Stimulated activated CD4-positive, alpha-beta T cell treated with anti-CD3 and anti-CD28 coated beads, Interleukin-1b, Interleukin-23, amount 100 ng/mL, for 1 hour (primary cell): Measurements from ENCODE around the gene BORCS5.
"Not testable (repeated sequence)": the region's sequence is repeated elsewhere in the genome, so short reads cannot be mapped to it uniquely, and the experiment has no call there.

Experiments used
- DNase-seq, 2 donors: peaks; one replicate each; pipeline ENCODE4 v3.0.0-alpha.2; 2020; ENCODE audit warnings: low read depth in 2 of 2

BORCS5 gene

DNA sequence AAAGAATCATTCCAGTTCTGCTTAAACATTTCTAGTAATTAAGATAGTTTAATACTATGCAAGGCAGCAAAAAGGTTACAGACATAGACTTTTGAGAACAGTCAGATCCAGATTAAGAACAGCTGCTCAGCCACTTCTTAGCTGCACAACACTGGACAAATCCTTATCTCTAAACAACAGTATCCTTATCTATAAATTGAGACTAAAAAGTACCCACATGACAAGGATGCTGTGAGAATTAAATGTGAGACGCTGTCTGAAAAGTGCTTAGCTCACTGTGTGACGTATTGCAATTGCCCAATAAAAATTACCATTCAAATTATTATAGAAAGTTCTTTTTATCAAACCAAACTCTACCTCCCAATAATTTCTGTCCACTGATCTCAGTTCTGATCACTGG lies 35.5 kb downstream of the BORCS5 start:
- DNase-seq, result no peak

DNA sequence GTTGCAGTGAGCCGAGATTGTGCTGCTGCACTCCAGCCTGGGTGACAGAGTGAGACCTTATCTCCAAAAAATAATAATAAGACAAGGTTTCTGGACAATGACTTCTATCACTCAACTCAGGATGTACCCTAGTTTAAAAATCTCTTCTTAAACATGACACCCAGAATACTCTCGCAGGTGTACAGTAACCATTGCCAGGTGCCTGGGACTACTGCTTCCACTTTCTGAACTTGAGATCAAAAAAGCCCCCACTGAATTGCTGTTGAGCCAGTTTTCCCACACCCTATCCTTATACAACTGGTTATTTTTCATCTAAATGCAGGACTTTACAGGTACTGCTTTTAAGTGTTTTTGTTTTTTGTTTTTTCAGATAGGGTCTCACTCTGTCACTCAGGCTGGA lies 36.3 kb downstream of the BORCS5 start:
- no peak for DNase-seq

DNA sequence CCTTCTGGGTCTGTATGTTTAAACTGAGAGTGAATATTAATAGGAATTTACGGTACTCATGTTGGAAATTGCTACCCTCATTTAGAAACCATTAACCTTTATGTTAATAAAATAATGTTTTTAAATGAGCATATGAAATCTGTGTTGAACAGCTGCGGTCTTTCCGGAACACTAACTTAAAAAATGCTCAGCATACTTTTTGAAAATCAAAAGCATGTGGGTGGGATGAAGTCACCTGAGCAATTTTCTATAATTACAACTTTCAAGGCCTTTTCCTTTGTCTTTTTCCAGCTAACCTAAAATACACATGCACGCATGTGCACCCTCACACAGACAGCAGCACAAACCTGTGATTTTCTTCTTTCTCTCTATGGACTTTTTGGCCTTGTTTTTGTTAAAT lies 39.8 kb downstream of the BORCS5 start:
- DNase-seq, result no peak

DNA sequence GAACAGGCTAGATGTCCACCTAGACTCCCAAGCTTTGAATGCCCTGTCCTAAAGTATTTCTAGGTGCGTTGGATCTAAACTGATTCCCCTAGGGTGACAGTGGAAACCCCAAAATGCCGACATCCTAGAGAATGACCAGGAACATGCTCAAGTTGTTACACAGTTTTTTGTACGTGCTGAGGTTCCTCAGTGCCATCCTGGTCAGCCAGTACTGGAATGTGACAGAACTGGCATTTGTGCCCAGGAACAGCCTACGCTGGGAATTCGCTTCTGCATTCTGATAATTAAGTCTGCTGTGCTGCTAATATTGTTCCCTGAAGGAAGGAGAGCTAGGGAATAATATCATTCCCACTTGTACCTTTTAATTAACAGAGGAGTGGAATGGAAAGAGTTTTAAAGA lies 40.3 kb downstream of the BORCS5 start:
- no peak for DNase-seq

DNA sequence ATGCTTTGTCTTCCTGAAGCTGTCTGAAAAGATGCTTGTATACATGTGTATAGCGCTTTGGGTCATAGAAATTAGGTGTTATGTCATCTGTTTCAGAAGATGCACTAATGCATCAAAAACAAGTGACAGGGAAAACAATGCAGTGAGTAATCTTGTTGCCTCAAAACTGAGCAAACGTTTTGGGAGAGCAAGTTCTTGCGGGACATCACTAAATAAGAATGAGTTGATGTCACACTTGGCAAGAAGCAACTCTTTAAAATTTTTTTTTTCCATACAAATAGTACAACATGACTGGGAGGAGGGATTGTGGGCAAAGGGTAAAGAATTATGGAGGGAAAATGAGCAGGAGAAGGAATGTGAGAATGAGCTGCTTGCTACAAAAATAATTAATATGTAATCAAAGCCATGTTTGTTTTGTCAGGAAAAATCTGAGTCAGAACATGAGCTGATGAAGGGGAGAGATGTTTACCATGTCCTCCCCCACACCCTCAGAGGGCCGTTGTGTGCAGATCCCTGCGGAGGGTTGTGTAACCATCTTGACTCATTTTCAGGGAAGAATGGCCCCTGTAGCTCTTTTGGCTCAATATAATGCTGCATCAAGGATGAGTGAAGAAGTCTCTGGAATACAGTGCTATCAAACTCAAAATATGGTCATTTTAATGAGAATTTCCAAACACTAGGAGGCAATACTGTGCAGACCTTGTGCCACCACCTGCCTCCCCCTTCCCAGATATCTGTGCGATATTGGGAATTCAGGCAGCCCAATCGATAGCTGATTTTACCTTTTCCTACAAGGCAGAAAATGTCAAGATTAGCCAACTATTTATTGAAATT lies 41.4 kb downstream of the BORCS5 start:
- DNase-seq, result no peak

DNA sequence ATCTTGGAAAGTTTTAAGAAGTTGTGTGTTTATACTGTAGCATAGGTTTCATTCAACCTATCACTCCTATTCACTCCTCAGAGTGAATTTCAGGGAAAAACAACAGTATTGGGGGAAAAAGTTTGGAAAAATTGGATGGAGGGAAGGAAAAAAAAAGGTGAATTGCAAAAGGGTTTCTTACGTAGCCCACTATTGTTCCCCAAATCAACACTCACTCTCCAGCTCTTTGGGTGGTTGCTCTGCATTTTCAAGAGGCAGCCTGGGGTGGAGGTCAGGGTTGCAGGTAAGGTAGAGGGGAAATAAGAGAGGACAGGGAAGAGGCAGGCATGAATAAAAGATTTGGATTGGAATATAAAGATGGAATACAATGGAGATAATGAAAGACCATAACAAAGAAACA lies 42.3 kb downstream of the BORCS5 start:
- no peak for DNase-seq

DNA sequence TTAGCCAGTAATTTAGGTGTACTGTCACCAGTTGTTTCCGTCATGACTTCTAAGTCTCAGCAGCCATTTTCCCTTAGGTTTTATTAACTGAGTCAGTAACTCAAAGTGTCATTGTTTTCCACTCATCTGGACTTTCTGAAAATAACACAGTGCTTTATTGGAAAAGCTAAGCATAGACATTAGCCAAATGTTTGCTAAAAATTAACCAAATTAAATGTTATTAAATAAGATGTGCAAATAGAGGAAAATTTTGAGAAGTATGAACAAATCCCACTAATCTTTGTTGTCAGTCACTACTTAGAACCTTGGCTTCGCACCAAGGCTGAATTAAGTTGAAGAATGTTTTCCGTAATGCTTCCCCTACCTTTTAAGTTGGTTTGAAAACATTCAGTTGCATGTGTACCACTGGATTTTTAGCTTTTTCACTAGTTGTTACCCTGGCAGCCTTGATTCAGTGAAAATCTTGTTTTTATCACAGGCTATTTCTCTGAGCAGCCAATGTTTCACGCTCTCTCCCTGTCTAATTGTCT lies 43.0 kb downstream of the BORCS5 start:
- no peak for DNase-seq

DNA sequence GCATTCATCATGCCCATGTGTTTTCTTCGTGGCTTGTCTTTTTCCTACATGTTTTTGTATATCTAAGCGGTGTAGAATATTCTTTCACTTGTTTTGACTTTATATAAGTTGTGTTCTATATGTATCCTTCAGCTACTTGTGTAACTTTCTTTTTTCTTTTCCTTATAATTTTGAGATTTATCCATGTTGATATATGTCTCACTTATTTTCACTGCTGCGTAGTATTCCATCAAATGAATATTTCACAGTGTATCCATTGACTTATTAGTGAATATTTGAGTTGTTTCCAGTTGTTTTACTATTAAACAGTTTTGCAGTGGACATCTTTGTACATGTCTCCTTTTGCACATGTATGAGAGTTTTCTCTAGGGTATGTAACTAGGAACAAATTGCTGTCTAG lies 43.9 kb downstream of the BORCS5 start:
- DNase-seq, result no peak

GRCh38 chr12:12403264-12404248 lies 46.7 kb downstream of the BORCS5 start:
- no peak for DNase-seq

DNA sequence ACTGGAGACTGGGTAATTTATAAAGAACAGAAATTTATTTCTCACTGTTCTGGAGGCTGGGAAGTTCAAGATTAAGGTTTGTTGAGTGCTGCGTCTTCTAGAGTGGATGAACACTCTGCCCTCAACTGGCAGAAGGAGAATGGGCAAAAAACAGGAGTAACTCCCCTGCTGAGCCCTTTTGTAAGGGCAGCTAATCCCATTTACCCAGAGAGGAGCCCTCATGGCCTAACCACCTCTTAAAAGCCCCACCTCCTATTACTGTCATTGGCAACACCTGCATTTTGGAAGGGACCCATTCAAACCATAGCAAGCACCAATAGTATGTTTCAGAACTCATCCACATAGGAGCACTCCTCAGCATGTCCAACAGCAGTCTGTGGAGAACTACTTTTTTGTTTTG lies 47.4 kb downstream of the BORCS5 start:
- DNase-seq, result no peak

- DNase-seq, result no peak
Observed at GRCh38 chr12:12405882-12406281, 49.0 kb downstream of the BORCS5 start.

- DNase-seq, result no peak
Observed at GRCh38 chr12:12406762-12407161, 49.9 kb downstream of the BORCS5 start.

DNA sequence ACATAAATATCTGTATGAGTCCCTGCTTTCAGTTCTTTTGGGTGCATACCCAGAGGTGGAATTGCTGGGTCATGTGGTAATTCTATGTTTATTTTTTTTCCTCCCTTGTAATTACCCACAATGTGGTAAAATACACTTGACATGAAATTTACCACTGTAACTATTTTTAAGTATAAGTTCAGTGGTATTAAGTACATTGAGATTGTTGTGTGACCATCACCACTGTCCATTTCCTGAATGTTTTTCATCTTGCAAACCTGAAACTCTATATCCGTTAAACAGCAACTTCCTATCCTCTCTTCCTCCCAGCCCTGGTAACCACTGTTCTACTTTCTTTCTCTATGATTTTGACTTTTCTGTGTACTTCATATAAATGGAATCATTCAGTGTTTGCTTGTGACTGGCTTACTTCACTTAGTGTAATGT lies 51.4 kb downstream of the BORCS5 start:
- DNase-seq, result no peak

DNA sequence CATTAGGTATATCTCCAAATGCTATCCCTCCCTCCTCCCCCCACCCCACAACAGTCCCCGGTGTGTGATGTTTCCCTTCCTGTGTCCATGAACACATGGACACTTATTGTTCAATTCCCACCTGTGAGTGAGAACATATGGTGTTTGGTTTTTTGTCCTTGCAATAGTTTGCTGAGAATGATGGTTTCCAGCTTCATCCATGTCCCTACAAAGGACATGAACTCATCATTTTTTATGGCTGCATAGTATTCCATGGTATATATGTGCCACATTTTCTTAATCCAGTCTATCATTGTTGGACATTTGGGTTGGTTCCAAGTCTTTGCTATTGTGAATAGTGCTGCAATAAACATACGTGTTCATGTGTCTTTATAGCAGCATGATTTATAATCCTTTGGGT lies 52.5 kb downstream of the BORCS5 start:
- not testable (repeated sequence) for DNase-seq

GRCh38 chr12:12415886-12416285 lies 59.0 kb downstream of the BORCS5 start:
- no peak for DNase-seq

GRCh38 chr12:12419165-12419564 lies 62.3 kb downstream of the BORCS5 start:
- DNase-seq, result not testable (repeated sequence)

DNA sequence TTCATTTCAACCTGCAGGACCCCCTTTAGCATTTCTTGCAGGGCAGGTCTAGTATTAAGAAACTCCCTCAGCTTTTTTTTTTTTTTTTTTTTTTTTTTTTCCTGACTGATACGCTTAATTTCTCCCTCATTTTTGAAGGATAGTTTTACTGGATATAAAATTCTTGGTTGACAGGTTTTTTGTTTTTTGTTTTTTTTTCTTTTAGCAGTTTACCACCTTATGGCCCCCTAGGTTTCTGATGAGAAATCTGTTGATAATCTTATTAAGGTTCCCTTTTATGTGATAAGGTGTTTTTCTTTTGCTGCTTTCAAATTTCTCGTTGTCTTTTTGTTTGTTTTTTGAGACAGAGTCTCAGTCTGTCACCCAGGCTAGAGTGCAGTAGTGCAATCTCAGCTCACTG lies 66.5 kb downstream of the BORCS5 start:
- DNase-seq, result no peak

DNA sequence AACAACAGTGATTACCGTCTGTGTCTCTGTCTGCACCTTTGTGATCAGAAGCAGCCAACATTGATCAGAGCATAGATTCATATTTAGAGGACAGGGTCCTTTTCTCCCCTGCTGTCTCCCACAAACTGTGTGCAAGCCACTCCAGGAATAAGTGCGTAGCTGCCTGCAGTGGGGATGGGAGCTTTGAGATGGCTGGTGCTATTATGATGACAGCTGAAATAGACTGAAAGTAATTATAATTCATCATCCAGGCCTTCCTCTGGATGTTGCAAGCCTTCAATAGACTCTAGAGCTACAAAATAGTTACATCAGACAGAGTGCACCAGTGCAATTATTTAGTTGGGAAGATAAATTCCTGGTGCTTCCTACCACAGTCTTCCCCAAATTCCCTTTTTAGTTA lies 68.1 kb downstream of the BORCS5 start:
- DNase-seq, result no peak

DNA sequence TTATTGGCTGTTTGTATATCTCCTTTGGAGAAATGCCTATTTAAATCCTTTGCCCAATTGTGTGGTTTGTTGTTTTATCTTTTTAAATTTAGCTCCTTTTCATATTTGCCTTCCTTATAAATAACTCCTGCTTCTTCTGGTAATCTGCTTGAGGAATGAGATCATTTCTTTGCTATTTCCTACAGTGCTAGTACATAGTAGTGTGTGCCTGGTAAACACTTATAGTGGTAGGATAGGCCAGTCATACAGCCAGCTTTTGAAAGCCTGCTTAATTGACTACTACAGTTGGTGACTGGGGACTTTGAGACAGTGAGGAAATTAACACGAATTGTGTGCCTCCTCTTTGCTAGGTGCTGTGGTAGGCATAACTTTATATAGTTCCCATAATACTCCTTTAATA lies 68.7 kb downstream of the BORCS5 start:
- DNase-seq, result no peak

- DNase-seq, result no peak
Observed at GRCh38 chr12:12427568-12427967, 70.7 kb downstream of the BORCS5 start.

- no peak for DNase-seq
Observed at GRCh38 chr12:12428047-12428446, 71.2 kb downstream of the BORCS5 start.

GRCh38 chr12:12428961-12429657 lies 72.2 kb downstream of the BORCS5 start:
- no peak for DNase-seq
